ENCODE results near the gene ZFYVE9.
"Not testable (repeated sequence)": the region's sequence is repeated elsewhere in the genome, so short reads cannot be mapped to it uniquely, and the experiment has no call there.

The ZFYVE9 gene
- 19.4 to 31.4 (median 25.0) reads per million in 4 experiments for total RNA-seq

GRCh38 chr1:52141513-52142219 lies at the start of gene ZFYVE9:
Gene ZFYVE9 (plus strand): TSS chr1:52142089. CDS start chr1:52233207, 91,118 bp downstream.
- DNase-seq = peak; percentile 47

GRCh38 chr1:52094300-52094699 lies 47.6 kb upstream of the ZFYVE9 start:
- not testable (repeated sequence) for DNase-seq

GRCh38 chr1:52096216-52096615 lies 45.7 kb upstream of the ZFYVE9 start:
- DNase-seq = no peak

DNA sequence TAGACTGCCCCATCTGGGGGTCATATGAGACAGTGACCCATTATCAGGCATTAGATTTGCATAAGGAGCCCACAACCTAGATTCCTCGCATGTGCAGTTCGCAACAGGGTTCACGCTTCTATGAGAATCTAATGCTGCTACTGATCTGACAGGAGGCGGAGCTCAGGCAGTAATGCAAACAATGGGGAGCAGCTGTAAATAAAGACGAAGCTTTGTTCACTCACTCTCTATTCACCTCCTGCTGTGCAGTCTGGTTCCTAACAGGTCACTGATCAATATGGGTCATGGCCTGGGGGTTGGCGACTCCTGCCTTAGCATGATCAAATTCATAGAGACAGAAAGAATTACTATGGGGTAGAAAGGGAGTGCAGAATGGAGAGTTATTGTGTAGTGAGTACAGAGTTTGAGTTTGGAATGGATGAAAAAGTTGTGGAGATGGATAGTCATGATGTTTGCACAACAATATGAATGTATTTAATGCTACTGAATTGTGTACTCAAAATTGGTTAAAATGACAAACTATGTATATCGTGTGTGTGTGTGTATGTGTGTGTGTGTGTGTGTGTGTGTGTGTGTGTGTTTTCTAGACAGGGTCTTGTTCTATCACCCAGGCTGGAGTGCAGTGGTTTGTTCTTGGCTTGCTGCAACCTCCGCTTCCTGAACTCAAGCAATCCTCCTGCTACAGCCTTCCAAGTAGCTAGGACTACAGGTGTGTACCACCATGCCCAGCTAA lies 43.6 kb upstream of the ZFYVE9 start:
- DNase-seq = no peak

- DNase-seq = no peak
Measured at GRCh38 chr1:52102336-52103013, 39.4 kb upstream of the ZFYVE9 start.

GRCh38 chr1:52111492-52111891 lies 30.4 kb upstream of the ZFYVE9 start:
- no peak for DNase-seq

- no peak for DNase-seq
Measured at GRCh38 chr1:52112489-52112888, 29.4 kb upstream of the ZFYVE9 start.

- DNase-seq = no peak
Measured at GRCh38 chr1:52119301-52120079, 22.4 kb upstream of the ZFYVE9 start.

DNA sequence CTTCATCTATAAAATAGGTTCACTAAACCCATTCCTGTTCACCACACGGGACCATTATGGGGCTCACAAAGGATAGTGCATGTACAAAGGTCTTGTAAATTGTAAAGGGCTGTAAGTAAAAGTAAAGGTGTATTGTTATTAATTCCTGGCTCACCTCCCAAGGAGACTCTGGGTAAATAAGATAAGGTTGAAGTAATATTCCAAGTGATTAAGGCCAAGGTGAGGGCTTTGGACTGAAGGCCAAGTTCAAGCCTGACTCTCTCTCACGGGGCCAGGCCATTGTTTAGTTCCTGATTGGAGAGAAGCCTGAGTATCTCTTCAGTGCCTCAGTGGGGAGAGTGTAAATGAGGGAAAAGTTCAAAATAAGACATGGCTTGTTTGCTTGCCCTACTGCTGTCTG lies 19.5 kb upstream of the ZFYVE9 start:
- DNase-seq = no peak

DNA sequence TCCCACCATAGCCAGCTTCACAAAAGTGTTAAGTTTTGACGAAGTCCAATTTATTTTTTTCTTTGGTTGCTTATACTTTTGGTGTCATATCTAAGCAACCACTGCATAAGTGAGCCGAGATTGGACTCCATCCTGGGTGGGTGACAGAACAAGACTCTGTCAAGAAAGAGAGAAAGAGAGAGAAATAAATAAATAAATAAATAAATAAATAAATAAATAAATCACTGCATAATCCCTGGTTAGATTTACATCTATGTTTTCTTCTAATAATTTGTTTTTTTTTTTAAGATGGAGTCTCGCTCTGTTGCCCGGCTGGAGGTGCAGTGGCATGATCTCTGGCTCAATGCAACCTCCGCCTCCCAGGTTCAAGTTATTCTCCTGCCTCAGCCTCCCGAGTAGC lies 18.3 kb upstream of the ZFYVE9 start:
- DNase-seq = no peak

DNA sequence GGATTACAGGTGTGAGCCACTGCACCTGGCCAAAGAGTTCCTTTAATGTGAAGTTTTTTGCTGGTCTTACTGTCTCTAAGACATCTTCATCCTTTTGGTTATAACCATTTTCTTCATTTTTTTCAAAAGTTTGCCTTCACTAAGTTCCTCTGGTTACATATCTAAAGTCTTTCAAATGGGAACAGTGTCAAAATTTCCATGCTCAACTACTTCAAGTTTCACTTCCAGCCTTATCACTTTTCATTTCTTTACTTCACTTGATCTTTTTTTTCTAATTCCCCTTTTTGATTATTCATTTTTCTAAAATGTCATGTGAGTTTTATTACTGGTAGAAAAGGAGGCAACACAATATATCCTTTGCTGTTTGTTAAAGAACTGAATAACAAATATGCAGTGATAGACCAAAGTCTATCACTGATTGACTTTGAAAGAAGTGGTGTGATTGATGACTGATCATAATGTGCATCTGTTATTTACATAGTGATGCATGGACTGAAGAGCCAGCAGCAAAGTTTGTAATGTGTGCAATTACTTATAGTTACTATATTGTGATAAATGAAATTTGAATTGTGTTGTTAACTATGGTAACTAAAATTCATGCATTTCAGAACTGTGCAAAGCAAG lies 16.0 kb upstream of the ZFYVE9 start:
- no peak for DNase-seq

GRCh38 chr1:52127181-52128180 lies 14.4 kb upstream of the ZFYVE9 start:
- DNase-seq = no peak

- DNase-seq = no peak
Measured at GRCh38 chr1:52139817-52140540, 1.9 kb upstream of the ZFYVE9 start.

DNA sequence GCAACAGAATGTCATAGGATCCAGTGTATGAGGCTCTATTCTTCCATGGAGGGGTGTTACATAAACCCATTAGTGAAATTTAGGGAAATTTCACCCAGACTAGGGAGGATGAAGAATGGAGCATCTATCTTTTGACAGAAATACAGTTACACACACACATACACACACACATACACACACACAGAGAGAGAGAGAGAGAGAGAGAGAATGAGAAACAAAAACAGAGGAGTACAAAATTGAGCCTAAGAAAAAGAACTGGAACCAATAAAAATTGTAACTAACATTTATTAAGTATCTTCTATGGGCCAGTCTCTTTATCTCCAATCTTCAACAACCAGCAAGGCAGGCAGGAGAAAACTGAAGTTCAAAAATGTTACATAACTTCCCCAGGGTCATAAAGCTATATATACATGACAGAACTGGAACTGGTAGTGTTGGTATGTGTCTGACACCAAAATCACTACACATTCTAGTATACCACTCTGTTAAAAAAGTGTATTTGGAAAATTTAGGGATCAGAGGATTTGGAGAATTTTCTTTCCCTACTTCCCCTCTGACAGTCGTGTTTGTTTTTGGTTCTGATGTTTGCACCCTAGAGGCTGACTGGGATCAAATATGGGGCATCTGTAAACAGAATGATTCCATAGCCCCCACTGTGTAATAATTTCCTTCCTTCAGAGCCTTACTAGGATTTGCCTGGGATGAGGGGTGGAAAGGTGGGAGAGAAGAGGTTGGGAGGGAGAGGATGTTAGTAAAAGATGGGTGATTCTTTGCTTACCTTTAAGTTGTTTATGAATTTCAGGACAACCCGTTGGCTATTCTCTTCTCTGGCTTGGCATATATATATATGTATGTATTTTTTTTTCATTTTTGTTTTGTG lies 1.0 kb upstream of the ZFYVE9 start:
- no peak for DNase-seq

- DNase-seq = peak; percentile 25
Measured at GRCh38 chr1:52142220-52143183, 613 bp downstream of the ZFYVE9 start.

GRCh38 chr1:52145137-52145536 lies 3.2 kb downstream of the ZFYVE9 start:
- DNase-seq = no peak

GRCh38 chr1:52150445-52150844 lies 8.6 kb downstream of the ZFYVE9 start:
- not testable (repeated sequence) for DNase-seq

GRCh38 chr1:52150946-52151345 lies 9.1 kb downstream of the ZFYVE9 start:
- no peak for DNase-seq

Data from effector CD8-positive, alpha-beta T cell (primary cell).